Measurements from ENCODE around the gene XAF1. TPM values are rescaled to one million over a fixed set of nuclear protein-coding genes. Genes with fewer than 3 reads are reported as not detected.
"Not testable (repeated sequence)": the region's sequence is repeated elsewhere in the genome, so short reads cannot be mapped to it uniquely, and the experiment has no call there.

XAF1 gene
- total RNA-seq, 2 donors from 2014 or later = 36.8 to 45.8 TPM

DNA sequence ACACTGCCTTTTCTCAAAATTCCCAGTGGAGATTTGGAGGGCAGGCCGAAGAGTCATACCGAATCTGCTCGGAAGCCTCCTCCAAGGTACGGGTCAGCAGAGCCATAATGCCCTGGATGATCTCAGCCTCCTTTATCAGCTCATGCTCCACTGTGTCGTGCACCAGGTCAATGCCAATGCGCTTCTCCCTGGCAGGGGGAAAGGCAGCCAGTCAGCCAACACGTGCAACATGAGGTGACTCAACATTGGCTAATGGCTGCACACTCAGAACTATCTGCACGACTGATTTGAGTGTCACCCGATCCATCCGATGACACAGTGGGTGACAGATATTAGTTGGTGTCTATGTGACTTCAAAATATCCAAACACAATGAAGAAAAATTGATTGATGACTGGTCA, 59.9 kb downstream of the XAF1 start:
- TF ChIP-seq, protein P1, sequence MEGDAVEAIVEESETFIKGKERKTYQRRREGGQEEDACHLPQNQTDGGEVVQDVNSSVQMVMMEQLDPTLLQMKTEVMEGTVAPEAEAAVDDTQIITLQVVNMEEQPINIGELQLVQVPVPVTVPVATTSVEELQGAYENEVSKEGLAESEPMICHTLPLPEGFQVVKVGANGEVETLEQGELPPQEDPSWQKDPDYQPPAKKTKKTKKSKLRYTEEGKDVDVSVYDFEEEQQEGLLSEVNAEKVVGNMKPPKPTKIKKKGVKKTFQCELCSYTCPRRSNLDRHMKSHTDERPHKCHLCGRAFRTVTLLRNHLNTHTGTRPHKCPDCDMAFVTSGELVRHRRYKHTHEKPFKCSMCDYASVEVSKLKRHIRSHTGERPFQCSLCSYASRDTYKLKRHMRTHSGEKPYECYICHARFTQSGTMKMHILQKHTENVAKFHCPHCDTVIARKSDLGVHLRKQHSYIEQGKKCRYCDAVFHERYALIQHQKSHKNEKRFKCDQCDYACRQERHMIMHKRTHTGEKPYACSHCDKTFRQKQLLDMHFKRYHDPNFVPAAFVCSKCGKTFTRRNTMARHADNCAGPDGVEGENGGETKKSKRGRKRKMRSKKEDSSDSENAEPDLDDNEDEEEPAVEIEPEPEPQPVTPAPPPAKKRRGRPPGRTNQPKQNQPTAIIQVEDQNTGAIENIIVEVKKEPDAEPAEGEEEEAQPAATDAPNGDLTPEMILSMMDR (IDR thresholded peaks at IDR 0.05) = no peak
- Histone ChIP-seq H3K27me3 (replicated peaks; ENCODE audit: insufficient read depth) (no peaks in the 10 kb centered on the region), H3K9me3 (no peaks in the 10 kb centered on the region), H3K27ac (no peak overlapping the region), H3K36me3 (no peaks in the 10 kb centered on the region), H3K4me1 (ENCODE audit: control insufficient read depth in 1 of 2, low read depth in 2 of 2) (no peaks in the 10 kb centered on the region), H3K4me3 (no peak overlapping the region)
- ATAC-seq (ENCODE audit: insufficient number of reproducible peaks, low FRiP score, low read depth) = no peak
- DNase-seq (ENCODE audit: low spot score) = no peak

DNA sequence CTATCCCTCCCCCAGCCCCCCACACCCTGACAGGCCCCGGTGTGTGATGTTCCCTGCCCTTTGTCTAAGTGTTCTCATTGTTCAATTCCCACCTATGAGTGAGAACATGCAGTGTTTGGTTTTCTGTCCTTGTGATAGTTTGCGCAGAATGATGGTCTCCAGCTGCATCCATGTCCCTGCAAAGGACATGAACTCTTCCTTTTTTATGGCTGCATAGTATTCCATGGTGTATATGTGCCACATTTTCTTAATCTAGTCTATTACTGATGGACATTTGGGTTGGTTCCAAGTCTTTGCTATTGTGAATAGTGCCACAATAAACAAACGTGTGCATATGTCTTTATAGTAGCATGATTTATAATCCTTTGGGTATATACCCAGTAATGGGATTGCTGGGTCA, 60.5 kb downstream of the XAF1 start:
- not testable (repeated sequence) for H3K4me3 ChIP-seq; H3K36me3 ChIP-seq; ATAC-seq (ENCODE audit: insufficient number of reproducible peaks, low FRiP score, low read depth); H3K4me1 ChIP-seq (ENCODE audit: control insufficient read depth in 1 of 2, low read depth in 2 of 2); DNase-seq (ENCODE audit: low spot score); H3K27me3 ChIP-seq (replicated peaks; ENCODE audit: insufficient read depth); H3K27ac ChIP-seq; H3K9me3 ChIP-seq

DNA sequence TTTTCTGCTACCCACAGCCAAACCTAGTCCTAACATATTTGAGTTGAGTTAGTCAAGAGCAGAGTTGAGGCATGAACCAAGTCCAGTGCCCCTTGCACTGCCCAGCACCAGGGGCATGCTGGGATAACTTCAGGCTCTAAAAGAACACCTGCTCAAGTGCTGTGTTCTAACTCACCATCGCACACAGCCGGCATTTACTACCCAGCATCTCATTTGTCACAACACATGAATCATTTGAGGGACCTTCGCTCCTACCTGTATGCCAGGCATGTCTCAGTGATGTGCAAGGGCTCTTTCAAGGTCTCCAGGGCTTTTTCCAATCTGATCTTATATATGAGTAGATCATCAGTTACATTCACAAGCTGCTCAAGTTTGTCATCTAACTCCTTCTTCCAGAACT, 63.1 kb downstream of the XAF1 start:
- Histone ChIP-seq H3K4me1 (ENCODE audit: control insufficient read depth in 1 of 2, low read depth in 2 of 2) (no peaks in the 10 kb centered on the region), H3K9me3 (no peaks in the 10 kb centered on the region), H3K27me3 (replicated peaks; ENCODE audit: insufficient read depth) (no peaks in the 10 kb centered on the region), H3K36me3 (no peaks in the 10 kb centered on the region), H3K27ac (no peak overlapping the region), H3K4me3 (no peak overlapping the region)
- DNase-seq (ENCODE audit: low spot score) (no peak), ATAC-seq (ENCODE audit: insufficient number of reproducible peaks, low FRiP score, low read depth) (no peak)
- TF ChIP-seq, protein P1 (IDR thresholded peaks at IDR 0.05) = no peak

DNA sequence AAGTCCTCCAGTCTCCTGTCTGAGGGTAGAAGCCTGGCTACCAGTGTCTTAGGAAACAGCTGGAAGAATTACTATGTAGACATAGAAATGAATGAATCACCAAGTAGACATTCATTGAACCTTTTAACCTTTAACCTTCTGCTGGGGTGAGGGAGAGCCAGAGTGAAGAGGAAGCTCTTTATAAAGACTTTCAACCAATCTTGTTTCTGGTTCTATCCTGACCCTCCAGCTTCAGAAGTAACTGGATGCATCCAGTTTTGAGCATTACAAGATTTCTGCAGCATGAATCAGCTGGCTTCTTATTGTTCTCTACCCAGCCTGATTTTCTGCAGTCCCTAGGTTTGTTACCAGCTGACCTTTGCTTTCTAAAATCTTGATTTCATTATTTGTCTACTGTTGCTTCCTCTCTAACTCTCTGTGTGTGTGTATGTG, 67.2 kb downstream of the XAF1 start:
- Histone ChIP-seq H3K4me3 (no peak overlapping the region), H3K27me3 (replicated peaks; ENCODE audit: insufficient read depth) (no peaks in the 10 kb centered on the region), H3K9me3 (no peaks in the 10 kb centered on the region), H3K27ac (no peak overlapping the region), H3K4me1 (ENCODE audit: control insufficient read depth in 1 of 2, low read depth in 2 of 2) (no peaks in the 10 kb centered on the region), H3K36me3 (no peaks in the 10 kb centered on the region)
- DNase-seq (ENCODE audit: low spot score) (no peak), ATAC-seq (ENCODE audit: insufficient number of reproducible peaks, low FRiP score, low read depth) (no peak)
- TF ChIP-seq, protein P1 (IDR thresholded peaks at IDR 0.05) = no peak

Other genes starting within 250 kb of the XAF1 start
- 1 to 10 TPM; 1.8 to 3.1 TPM for gene PITPNM3, start 199.5 kb upstream of the XAF1 start, total RNA-seq
- gene KIAA0753, start 115.3 kb upstream of the XAF1 start, total RNA-seq = 10 to 100 TPM; 15.9 to 27.5 TPM
- gene TXNDC17, start 115.0 kb upstream of the XAF1 start, total RNA-seq = 10 to 100 TPM; 52.6 to 90.6 TPM
- 10 to 100 TPM in 1 of 2 donors, 1 to 10 TPM in 1; 4.7 to 21.3 TPM for gene MED31, start 104.4 kb upstream of the XAF1 start, total RNA-seq
- not detected for gene C17orf100, start 104.3 kb upstream of the XAF1 start, total RNA-seq
- gene SLC13A5, start 42.7 kb upstream of the XAF1 start, total RNA-seq = not detected
- under 1 TPM in 1 of 2 donors, not detected in 1; 0.49 TPM for gene FBXO39, start 20.2 kb downstream of the XAF1 start, total RNA-seq
- not detected for gene TEKT1, start 75.7 kb downstream of the XAF1 start, total RNA-seq
- gene ALOX12, start 240.0 kb downstream of the XAF1 start, total RNA-seq = not detected

All from thoracic aorta (tissue), 2 donors.